ENCODE results near the gene KDM4C. TPM values are rescaled to one million over a fixed set of nuclear protein-coding genes. Genes with fewer than 3 reads are reported as not detected.

The KDM4C gene
- total RNA-seq, 4 donors from 2014 or later: 52.1 to 83.6 (median 65.5) TPM

- no peak overlapping the region for H3K4me3 ChIP-seq (replicated peaks in 1 of 3)
- no peak overlapping the region for H3K27ac ChIP-seq
- no peaks in the 10 kb centered on the region for H3K9me3 ChIP-seq
- intact Hi-C loops (cut with DNase I): no loop called here
- TF ChIP-seq POLR2A (IDR thresholded peaks at IDR 0.05): no peak
- TF ChIP-seq CTCF (IDR thresholded peaks at IDR 0.05): no peak
- peaks cover 18 to 32% of the 10 kb centered on the region in 2 donors for H3K4me1 ChIP-seq
- no peaks in the 10 kb centered on the region for H3K36me3 ChIP-seq
- WGBS, 2 donors: 95 to 100% methylated on average over 2 of the region's 2 CpGs
- no peak for DNase-seq
- no peaks in the 10 kb centered on the region for H3K27me3 ChIP-seq
Measured at GRCh38 chr9:7143645-7144200, 385.9 kb downstream of the KDM4C start.

GRCh38 chr9:7144265-7145046, 386.7 kb downstream of the KDM4C start:
- H3K36me3 ChIP-seq: no peaks in the 10 kb centered on the region
- H3K27me3 ChIP-seq: no peaks in the 10 kb centered on the region
- 84 to 88% methylated on average over 10 of the region's 10 CpGs for WGBS, 2 donors
- peaks cover 18 to 36% of the 10 kb centered on the region in 2 donors for H3K4me1 ChIP-seq
- H3K4me3 ChIP-seq (replicated peaks in 1 of 3): no peak overlapping the region
- TF ChIP-seq POLR2A (IDR thresholded peaks at IDR 0.05): no peak
- TF ChIP-seq CTCF (IDR thresholded peaks at IDR 0.05): no peak
- intact Hi-C loops (cut with DNase I): no loop called here
- no peaks in the 10 kb centered on the region for H3K9me3 ChIP-seq
- DNase-seq: no peak
- H3K27ac ChIP-seq: no peak overlapping the region

- H3K4me3 ChIP-seq (replicated peaks in 1 of 3): no peak overlapping the region
- peak; percentile 28 to 30 for DNase-seq
- intact Hi-C loops (cut with DNase I): no loop called here
- peaks cover 26 to 47% of the 10 kb centered on the region in 2 donors for H3K4me1 ChIP-seq
- peak overlapping the region in 2 of 3 donors; percentile 16 to 26 for H3K27ac ChIP-seq
- H3K27me3 ChIP-seq: no peaks in the 10 kb centered on the region
- TF ChIP-seq POLR2A (IDR thresholded peaks at IDR 0.05) (no peak), CTCF (IDR thresholded peaks at IDR 0.05) (no peak)
- H3K36me3 ChIP-seq: no peaks in the 10 kb centered on the region
- 43 to 57% methylated on average over 8 of the region's 8 CpGs for WGBS, 2 donors
- H3K9me3 ChIP-seq: no peaks in the 10 kb centered on the region
Measured at GRCh38 chr9:7145361-7146069, 387.7 kb downstream of the KDM4C start.

GRCh38 chr9:7146582-7146981, 388.8 kb downstream of the KDM4C start:
- H3K27me3 ChIP-seq: no peaks in the 10 kb centered on the region
- WGBS, 2 donors: 52 to 65% methylated on average over 5 of the region's 5 CpGs
- H3K4me3 ChIP-seq (replicated peaks in 1 of 3): no peak overlapping the region
- no peaks in the 10 kb centered on the region for H3K9me3 ChIP-seq
- peak overlapping the region; percentile 25 to 67 (median 33) for H3K27ac ChIP-seq
- no peaks in the 10 kb centered on the region for H3K36me3 ChIP-seq
- peaks cover 26 to 53% of the 10 kb centered on the region in 2 donors for H3K4me1 ChIP-seq
- no peak for TF ChIP-seq CTCF (IDR thresholded peaks at IDR 0.05)
- TF ChIP-seq POLR2A (IDR thresholded peaks at IDR 0.05): no peak
- intact Hi-C loops (cut with DNase I): no loop called here
- no peak for DNase-seq

Data from thyroid gland (tissue), 4 donors.